Measurements from ENCODE around the gene ALMS1.
"Not testable (repeated sequence)": the region's sequence is repeated elsewhere in the genome, so short reads cannot be mapped to it uniquely, and the experiment has no call there.

Gene ALMS1

DNA sequence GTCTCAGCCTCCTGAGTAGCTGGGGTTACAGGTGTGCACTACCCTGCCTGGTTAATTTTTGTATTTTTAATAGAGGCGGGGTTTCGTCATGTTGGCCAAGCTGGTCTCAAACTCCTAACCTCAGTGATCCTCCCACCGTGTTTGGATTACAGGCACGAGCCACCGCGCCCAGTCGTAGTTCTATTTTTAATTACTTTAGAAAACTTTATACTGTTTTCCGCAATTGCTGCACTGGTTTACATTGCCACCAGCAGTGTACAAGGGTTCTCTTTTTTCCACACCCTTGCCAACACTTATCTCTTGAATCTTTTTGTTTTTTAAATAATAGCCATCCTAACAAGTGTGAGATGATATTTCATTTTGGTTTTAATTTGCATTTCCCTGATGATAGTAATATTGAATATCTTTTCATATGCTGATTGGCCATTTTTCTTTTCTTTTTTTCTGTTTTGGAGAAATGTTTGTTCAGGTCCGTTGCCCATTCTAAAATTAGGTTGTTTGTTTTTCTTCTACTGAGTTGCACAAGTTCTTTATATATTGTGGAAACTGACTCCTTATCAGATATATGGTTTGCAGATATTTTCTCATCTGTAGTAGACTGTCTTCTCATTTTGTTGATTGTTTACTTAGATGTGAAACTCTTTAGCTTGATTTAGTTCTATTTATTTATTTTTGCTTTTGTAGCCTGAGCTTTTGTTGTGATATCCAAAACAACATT is 16.9 kb downstream of the ALMS1 start:
- DNase-seq: no peak

GRCh38 chr2:73403237-73403636 is 17.6 kb downstream of the ALMS1 start:
- DNase-seq: no peak

DNA sequence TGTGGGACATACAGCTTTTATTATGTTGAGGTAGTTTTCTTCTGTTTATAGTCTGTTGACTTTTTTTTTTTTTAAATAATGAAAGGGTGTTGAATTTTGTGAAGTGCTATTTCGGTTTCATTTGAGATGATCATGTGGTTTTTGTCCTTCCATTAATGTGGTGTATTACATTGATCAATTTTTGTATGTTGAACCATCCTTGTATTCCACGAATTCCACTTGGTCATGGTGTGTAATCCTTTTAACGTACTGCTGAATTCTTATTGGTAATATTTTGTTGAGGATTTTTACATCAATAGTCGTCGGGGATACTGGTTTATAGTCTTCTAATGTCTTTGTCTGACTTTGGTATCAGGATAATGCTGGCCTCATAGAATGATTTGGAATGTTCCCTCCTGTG is 18.8 kb downstream of the ALMS1 start:
- no peak for DNase-seq

DNA sequence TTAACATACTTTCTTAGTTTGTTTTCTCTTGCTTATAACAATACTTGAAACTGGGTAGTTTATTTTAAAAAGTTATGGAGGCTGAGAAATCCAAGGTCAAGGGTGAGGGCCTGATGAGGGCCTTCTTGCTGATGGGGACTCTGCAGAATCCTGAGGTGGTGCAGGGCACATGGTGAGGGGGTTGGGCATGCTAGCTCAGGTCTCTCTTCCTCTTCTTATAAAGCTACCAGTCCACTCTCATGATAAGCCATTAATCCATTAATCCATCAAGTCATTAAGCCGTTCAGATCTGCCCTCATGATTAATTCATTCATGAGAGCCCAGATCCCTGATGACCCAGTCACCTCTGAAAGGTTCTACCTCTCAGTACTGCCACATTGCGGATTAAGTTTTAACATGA is 21.4 kb downstream of the ALMS1 start:
- DNase-seq: no peak

GRCh38 chr2:73408198-73408597 is 22.6 kb downstream of the ALMS1 start:
- DNase-seq: no peak

GRCh38 chr2:73414696-73415095 is 29.1 kb downstream of the ALMS1 start:
- DNase-seq: no peak

- DNase-seq: no peak
Measured at GRCh38 chr2:73415906-73416305, 30.3 kb downstream of the ALMS1 start.

DNA sequence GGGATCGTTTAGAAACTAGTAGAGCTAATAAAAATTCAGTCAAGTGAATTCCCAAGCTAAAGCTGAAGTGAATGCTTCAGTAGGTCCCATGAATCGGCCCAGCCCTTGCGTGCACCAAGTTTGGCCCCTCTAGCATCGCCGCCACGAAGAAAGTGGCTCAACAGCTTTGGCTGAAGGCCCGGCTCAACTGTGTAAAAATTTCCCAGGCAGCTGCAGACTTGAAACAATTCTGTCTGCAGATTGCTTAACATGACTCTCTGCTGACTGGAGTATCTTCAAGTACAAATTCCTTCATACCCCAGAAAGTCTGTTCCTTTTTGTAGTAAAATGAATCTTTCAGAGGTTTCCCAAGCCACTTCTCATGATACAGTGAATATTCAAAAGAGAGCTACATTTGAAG is 32.7 kb downstream of the ALMS1 start:
- DNase-seq: no peak

DNA sequence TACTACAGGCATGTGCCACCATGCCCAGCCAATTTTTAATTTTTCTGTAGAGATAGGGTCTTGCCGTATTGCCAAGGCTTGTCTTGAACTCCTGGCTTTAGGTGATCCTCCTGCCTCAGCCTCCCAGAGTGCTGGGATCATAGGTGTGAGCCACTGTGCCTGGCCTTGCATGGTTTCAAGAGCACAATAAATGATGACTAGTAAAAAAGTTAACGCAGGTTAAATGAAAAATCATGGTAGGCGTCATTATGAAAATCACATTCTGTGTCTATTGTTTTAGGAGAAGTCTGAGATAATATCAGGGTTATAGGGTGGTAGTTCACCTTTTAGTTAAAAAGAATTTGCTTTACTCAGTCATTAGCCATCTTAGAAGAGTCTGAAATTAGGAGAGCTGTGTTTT is 38.3 kb downstream of the ALMS1 start:
- no peak for DNase-seq

GRCh38 chr2:73426176-73426575 is 40.5 kb downstream of the ALMS1 start:
- DNase-seq: no peak

GRCh38 chr2:73436019-73436418 is 50.4 kb downstream of the ALMS1 start:
- DNase-seq: no peak

GRCh38 chr2:73444202-73444601 is 58.6 kb downstream of the ALMS1 start:
- no peak for DNase-seq

- DNase-seq: no peak
Measured at GRCh38 chr2:73448856-73449255, 63.2 kb downstream of the ALMS1 start.

- DNase-seq: no peak
Measured at GRCh38 chr2:73449404-73449803, 63.8 kb downstream of the ALMS1 start.

- DNase-seq: no peak
Measured at GRCh38 chr2:73451263-73451972, 65.8 kb downstream of the ALMS1 start.

- no peak for DNase-seq
Measured at GRCh38 chr2:73457982-73458381, 72.3 kb downstream of the ALMS1 start.

GRCh38 chr2:73462388-73462787 is 76.8 kb downstream of the ALMS1 start:
- DNase-seq: not testable (repeated sequence)

- no peak for DNase-seq
Measured at GRCh38 chr2:73468376-73468775, 82.7 kb downstream of the ALMS1 start.

- not testable (repeated sequence) for DNase-seq
Measured at GRCh38 chr2:73483874-73484273, 98.2 kb downstream of the ALMS1 start.

DNA sequence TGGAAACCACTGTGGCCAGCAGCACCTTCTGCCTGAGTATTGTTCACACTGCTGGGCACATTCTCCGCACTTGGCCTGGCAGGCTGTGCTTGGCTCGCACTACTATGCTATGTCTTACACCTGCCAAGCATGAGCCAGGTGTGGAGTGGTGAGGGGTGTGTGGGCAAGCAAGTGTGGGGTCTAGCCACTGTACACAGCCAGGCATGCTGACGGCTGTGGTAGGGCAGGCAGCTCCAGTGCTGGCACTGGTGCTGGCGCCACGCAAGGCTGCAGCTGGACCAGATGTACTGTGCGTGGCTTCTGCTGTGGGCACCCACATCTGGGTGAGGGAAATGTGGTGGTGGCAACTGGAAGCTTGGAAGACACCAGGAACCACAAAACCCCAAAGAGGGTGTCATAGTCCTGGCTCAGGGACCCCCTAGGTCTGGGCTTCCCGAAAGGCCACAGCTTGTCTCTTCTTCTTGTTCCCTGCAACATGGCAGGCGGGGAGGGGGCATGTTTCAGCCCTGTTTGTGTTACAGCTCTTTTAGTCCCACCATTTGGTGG is 101.5 kb downstream of the ALMS1 start:
- no peak for DNase-seq

DNA sequence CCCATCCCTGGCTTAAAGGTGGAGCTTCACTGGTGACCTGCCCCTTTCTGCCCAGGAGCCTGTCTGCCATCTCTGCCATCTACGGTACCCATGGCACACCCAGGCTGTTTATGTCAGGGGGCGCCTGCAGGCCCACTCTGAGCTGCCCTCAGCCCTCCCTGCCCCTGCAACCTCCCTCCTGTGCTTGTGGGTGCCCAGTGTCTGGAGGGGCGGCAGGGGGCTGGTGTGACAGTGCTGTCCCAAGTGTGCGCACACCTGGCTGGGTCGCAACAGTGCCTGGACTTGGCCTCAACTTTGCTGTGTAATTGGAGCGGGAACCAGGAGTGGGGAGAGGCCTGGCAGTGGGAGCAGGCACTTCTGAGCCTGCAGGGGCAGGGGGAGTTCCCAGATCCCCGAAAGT is 102.4 kb downstream of the ALMS1 start:
- DNase-seq: no peak

- DNase-seq: no peak
Measured at GRCh38 chr2:73489053-73489452, 103.4 kb downstream of the ALMS1 start.

GRCh38 chr2:73494031-73494430 is 108.4 kb downstream of the ALMS1 start:
- DNase-seq: no peak

DNA sequence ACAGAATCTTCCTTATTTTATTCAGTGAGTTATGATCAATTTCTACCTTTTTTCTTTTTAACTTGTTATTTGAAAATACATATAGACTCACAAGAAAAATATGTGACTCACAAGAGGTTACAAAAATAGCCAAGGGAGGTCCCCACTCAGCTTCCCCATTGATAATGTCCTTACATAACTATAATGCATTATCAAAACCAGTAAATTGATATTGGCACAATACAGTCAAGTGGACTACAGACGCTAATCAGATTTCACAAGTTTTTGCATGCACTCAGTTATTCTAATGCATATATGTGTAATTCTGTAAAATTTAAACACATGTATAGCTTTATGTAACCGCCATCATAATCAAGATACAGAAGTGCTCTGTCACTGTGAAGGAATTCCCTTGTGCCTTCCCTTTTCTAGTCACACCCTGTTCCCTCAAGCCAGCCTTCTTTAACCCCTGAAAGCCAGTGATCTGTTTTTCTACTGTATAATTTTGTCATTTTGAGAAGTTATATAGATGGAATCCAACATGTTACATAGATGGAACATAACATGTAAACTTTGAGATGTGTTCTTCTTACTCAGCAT is 118.4 kb downstream of the ALMS1 start:
- no peak for DNase-seq

Data from activated gamma-delta T cell treated with Interleukin-2 at 50 U/mL for 16 hours (primary cell).